Activated naive CD4-positive, alpha-beta T cell (primary cell): ENCODE measurements around the gene PPP2R2D.
"Not testable (repeated sequence)": the region's sequence is repeated elsewhere in the genome, so short reads cannot be mapped to it uniquely, and the experiment has no call there.

ENCODE experiments used
- DNase-seq, 4 experiments: peaks; one replicate each; lab custom pipeline; 2025; lab: John Stamatoyannopoulos, UW

PPP2R2D gene

DNA sequence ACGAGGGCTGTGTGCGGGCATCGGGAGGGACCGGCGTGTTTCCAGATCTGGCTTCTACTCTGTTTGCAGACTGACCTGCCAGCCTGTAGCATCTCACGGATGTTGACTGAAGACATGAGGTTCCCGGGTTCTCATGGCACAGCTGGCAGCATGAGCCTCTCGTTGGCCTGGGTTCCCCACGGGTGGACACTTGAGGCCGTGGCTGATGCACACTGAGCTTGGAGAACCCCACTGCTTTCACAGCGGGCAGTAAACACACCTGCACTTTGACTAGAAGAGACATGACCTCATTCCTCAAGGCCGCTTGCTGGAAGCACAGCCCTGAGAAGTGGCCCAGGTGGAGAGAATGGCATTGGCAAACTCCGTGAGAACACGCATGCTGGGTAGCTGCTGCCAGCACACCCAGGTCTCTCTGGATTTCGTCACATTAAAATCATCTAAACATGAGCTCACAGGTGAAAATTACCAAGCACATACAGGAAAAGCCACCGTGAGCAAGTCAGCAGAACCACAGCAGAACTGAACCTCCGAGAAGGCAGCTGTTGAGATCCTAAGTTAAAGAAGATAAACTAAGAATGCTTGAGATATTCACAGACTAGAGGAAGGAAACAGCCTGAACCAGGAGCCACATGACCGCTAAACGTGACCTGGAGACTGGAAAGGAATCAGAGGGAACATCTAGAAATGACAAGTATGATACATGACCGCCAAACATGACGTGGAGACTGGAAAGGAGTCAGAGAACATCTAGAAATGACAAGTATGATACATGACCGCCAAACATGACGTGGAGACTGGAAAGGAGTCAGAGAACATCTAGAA lies 48.4 kb downstream of the PPP2R2D start:
- no peak for DNase-seq

- DNase-seq, result not testable (repeated sequence)
Observed at GRCh38 chr10:131949908-131950307, 49.1 kb downstream of the PPP2R2D start.

GRCh38 chr10:131954356-131954965 lies 53.7 kb downstream of the PPP2R2D start:
- no peak for DNase-seq

- no peak for DNase-seq
Observed at GRCh38 chr10:131955591-131956340, 55.0 kb downstream of the PPP2R2D start.

DNA sequence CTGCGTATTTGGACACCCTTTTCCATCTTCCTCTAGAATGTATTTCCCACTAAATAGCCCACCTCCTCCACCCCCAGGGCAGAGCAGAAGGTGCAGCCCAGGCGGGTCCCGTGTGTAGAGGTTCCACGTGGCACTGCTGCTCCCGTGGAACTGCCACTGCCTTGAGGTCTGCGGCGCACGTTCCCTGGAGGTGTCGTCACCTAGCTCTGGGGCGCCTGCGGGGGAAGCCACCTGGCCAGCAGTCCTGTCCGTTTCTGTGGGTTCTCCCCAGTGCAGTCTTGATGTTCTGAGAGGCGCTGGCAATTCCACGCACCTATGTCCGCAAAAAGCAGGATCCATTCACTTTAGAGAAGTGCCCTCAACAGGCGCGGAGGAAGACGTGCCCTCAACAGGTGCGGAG lies 59.0 kb downstream of the PPP2R2D start:
- no peak for DNase-seq

DNA sequence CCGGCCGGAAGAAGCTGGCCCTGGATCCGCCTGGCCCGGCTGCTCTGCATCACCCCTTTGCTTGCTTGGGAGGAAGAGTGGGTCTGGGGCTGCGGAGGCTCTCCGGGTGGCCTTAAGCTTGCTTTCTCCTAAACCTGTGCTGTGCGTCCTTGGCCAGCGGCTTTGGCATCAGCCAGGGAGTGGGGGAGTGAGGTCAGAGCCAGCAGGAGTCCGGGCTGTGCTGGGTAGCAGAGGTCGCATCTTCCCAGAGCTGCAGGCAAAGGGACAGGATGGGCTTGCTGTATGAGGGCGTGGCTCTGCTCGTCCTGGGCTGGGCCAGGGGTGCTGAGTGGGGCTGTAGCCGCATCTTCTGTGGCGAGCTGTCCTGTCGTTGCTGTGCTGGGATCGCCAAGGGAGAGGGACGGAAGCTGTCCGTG lies 59.8 kb downstream of the PPP2R2D start:
- no peak for DNase-seq

- DNase-seq, result no peak
Observed at GRCh38 chr10:131961047-131961776, 60.4 kb downstream of the PPP2R2D start.

- DNase-seq, result no peak
Observed at GRCh38 chr10:131961777-131962662, 61.2 kb downstream of the PPP2R2D start.

GRCh38 chr10:131963350-131963749 lies 62.5 kb downstream of the PPP2R2D start:
- DNase-seq, result no peak

DNA sequence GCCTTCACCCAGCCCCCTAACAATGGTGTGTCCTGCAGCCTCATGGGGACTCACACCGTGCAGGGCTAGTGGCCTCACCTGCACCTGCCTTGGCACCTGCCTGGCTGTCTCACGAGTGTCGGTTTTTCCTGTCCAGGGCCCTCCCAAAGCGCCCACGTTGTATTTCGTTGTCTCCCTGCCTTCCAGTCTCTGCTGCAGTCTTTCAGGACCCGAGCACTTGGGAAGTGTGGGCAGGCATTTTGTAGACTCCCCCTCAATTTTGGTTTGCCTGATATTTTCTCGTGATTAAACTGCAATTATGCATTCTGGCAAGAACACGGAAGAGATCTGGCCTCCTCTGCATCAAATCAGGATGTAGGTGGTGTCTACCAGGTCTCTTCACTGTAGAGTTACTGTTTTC lies 63.0 kb downstream of the PPP2R2D start:
- DNase-seq, result no peak

DNA sequence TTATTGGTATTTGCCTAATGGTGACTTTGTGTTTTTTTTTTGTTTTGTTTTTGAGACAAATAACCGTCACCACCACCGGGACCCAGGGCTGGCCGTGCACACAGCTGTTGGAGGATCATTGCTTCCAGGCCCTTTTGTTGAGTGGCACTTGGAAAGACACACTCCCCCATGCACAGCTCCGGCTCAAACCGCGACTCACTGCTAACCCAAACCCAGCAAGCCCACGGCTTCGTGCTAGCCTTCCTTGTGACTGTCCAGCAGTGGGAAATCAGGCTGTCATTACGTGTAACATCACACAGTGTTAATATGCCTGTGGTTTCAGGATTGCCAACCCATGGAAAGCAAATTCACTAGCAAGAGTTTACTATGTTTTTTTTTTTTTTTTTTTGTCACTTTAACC lies 63.5 kb downstream of the PPP2R2D start:
- no peak for DNase-seq

DNA sequence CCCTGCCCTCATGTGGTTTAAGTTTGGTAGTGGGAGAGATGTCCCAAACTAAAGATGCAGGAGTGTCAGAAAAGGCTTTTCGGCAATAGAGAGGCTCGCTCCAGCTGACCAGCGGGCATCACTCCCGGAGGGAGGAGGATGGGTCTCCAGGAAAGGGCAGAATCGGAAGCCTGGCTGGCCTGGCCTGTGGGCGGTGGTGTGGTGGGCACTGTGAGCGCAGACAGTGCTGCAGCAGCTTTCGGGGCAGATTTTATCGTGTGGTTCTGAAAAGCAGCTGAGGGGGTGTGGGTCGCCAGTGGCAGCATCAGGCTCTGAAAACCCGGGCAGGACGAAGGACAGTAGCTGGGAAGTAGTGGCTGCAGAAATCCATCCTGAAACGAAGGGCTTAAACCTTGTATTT lies 68.1 kb downstream of the PPP2R2D start:
- DNase-seq, result no peak

- DNase-seq, result no peak
Observed at GRCh38 chr10:131970946-131971345, 70.1 kb downstream of the PPP2R2D start.

- no peak for DNase-seq
Observed at GRCh38 chr10:131971591-131971990, 70.8 kb downstream of the PPP2R2D start.

DNA sequence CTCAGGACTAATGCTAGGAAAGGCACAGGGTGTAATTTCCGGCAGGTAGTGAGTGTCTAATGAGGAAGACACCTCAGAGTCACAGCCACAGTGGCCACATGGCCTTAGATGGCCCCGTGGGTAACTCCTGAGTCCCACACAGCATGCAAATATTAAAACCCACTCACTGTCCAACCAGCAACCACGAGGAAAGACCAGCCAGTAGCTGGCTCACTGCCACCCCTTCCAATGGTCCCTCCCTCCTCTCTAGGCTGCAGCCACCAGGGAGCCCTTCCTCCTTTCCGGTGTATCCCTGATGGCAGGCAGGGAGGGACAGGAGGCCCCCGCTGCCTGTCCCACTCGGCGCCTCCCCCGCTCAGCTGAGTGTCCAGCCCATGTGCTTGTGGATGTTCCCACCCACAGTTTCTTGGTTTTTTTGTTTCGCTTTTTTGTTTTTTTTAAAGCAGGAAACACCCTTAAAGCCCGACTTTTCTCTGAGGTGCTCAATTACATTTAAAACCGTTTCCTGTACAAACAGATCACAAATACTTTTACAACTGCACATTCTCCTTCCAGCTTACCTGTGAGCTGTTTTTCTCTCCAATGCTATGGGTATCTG lies 71.8 kb downstream of the PPP2R2D start:
- DNase-seq, result no peak

- DNase-seq, result no peak
Observed at GRCh38 chr10:131973160-131973951, 72.5 kb downstream of the PPP2R2D start.

- no peak for DNase-seq
Observed at GRCh38 chr10:131974034-131974817, 73.4 kb downstream of the PPP2R2D start.

DNA sequence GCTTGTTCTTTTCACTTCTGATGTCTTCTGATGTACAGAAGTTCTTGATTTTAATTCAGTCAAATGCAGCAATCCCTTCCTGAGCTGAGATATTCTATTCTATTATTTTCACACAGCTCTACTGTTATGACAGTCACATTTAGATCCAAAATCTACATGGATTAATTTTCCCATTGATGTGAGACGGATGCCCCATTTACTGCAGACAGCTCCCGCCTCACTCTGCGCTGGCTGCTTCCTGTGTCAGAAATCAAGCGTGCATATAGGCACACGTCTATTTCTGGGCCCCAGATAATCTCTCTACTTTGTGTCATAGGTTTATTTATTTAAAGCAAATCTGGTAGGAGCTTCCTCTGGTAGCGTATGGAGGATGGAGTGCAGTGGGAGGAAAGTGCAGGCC lies 74.2 kb downstream of the PPP2R2D start:
- DNase-seq, result no peak

DNA sequence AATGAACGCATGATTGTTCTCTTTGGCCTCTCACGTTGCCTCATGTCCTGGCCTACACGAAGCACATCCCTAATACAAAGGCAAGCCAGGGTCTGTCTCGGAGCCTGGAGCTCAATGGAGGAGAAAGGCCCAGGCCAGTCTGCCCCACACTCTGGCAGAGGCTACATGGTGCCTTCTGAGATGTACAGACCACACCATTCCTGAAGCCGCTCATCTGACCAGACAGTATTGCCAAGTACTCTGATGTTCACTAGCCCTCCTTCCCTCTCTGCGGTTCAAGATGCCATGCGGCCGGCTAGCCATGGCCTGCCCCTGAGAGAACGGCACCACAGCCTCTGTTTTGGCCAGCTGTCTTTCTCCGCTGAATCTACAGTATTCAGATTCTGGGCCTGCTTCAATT lies 75.0 kb downstream of the PPP2R2D start:
- no peak for DNase-seq
